ENCODE results near the gene SF3A1.

GRCh38 chr22:30305519-30305905 lies 51.2 kb downstream of the SF3A1 start:
- TF ChIP-seq CTCF (IDR thresholded peaks at IDR 0.05; ENCODE audit: low read depth, low read length, missing input control), result no peak
- peak; percentile 42 for TF ChIP-seq SP1 (IDR thresholded peaks at IDR 0.05)
- TF ChIP-seq ZBTB33 (IDR thresholded peaks at IDR 0.05), result no peak
- TF ChIP-seq RAD21 (IDR thresholded peaks at IDR 0.05), result no peak
- no peak for TF ChIP-seq MAX (IDR thresholded peaks at IDR 0.05)
- TF ChIP-seq REST (IDR thresholded peaks at IDR 0.05), result peak; percentile 18
- no peak for TF ChIP-seq ATF3 (IDR thresholded peaks at IDR 0.05)
- TF ChIP-seq YY1 (IDR thresholded peaks at IDR 0.05), result no peak
- no peak for TF ChIP-seq TAF1 (conservative IDR thresholded peaks at IDR 0.05)
- no peak for TF ChIP-seq FOXA1 (IDR thresholded peaks at IDR 0.05)
- no peak for TF ChIP-seq JUND (IDR thresholded peaks at IDR 0.05)

Measured in liver (tissue), 3 donors.